IPS-11a (cell line): ENCODE results near the gene ZBP1.

ENCODE experiments used
- H3K4me3 ChIP-seq: one replicate; pipeline ENCODE4 v1.5.1; 2013; ENCODE audit warnings: low read depth, low read length, control low read depth

Gene ZBP1

DNA sequence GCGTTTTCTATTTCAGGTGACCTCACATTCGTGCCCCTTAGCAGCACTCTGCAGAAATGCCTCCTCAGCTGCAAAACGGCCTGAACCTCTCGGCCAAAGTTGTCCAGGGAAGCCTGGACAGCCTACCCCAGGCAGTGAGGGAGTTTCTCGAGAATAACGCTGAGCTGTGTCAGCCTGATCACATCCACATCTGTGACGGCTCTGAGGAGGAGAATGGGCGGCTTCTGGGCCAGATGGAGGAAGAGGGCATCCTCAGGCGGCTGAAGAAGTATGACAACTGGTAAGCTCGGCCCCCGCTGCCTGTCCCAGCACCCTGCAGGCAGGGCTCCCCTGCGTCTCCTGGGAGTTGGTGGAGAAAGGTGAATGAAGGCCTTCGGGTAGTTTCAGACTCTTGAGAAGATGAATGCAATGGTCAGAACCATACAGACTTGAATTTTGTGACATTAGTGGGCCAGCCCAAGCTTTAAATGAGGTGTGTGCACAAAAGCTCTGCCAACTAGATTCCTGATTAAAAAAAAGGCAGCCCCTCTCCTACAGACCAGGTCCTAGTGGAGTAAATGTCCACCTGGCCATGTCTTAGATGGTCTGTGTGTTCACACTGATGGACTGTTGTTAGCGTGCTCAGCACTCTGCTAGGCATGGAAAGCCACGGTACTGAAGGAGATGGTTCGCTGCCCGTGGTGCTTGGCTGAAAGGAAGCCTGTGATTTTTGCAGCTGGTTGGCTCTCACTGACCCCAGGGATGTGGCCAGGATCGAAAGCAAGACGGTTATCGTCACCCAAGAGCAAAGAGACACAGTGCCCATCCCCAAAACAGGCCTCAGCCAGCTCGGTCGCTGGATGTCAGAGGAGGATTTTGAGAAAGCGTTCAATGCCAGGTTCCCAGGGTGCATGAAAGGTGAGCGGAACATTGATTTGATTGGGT lies 58.6 kb downstream of the ZBP1 start:
- no peak overlapping the region for H3K4me3 ChIP-seq

DNA sequence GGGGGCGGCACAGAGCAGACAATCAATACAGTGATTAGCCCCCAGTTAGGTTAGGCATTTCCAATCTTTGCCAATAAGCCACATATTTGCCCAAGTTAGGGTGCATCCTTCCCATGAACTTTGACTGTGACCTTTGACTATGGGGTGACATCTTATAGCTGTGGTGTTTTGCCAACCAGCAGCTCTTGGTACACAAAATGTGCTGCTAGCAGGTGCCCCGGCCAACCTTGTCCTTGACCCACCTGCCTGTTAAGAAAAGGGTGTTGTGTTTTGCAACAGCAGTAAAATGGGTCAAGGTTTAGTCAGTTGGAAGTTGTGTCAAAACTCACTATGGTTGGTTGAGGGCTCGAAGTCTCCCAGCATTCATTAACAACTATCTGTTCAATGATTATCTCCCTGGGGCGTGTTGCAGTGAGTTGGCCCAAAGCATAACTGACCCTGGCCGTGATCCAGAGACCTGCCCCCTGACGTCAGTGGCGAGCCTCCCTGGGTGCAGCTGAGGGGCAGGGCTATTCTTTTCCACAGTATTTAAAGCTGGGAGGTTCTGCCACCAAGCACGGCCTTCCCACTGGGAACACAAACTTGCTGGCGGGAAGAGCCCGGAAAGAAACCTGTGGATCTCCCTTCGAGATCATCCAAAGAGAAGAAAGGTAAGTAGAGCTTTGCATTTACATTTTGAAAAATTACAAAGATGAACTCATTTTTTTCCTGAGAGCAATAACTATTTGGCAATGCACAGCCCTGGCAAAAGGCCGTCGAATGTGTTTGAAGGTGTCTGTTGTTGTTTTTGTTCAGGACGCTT lies 59.5 kb downstream of the ZBP1 start, which contains the start of gene PCK1:
PCK1 (plus strand) TSS at position 557 of the 802 bp plus-strand sequence. CDS start 302 bp downstream, outside the sequence.
- no peak within 1 kb of the TSS for H3K4me3 ChIP-seq

DNA sequence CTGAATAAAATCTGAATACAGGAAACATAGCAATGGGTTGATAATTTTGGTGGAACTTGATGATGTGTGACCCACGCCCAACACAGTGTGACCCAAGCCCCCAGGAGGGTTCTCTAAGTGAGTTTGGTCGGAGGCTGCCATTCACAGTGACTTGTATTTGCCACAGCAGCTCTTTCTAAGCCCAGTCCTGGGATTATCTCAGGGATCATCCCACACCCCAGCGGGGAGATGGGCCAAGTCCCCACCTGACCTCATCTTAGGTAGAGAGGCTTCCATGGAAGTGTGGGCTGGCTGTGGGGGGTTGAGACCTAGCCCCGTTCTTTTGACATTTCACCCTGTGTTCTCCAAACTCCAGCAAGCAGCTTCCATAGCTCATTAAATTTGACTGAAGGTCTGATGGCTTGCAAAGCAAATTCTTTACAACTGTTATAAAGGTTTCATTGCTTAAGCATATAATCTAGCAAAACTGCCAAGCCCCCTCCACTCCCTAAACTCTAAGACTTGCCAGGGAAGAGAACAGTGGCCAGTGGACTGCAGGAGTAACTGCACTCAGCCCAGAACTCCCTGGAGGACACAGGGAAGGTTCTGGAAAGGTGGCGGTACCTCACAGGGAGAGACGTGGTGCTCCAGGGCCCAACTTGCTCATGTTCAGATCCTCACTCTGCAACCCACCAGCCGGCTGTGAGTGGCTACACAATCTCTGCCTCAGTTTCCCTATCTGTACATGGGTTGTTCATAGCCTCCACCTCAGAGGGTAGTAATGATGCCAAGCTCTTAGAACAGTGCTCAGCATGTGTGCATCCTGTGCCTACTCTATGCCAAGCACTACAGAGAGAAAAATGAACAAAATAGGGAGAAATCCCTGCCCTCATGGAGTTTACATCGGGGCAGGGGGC lies 60.3 kb downstream of the ZBP1 start:
- H3K4me3 ChIP-seq: no peak overlapping the region

DNA sequence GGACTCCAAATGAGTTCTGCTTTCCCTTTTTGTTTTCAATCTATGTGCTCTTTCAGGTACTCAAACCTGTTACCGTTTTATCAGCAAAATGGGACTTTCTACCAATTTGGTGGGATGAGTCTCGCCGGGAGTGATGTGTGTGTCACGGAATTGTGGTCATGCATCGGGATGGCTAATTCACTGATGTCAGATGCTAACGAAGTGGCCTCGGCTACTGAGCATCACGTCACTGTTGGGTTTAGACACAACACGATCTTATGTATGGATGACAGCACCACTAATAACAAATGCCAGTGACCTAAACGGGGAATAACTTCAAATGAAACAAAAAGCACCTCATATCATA lies 61.0 kb downstream of the ZBP1 start:
- no peak overlapping the region for H3K4me3 ChIP-seq

DNA sequence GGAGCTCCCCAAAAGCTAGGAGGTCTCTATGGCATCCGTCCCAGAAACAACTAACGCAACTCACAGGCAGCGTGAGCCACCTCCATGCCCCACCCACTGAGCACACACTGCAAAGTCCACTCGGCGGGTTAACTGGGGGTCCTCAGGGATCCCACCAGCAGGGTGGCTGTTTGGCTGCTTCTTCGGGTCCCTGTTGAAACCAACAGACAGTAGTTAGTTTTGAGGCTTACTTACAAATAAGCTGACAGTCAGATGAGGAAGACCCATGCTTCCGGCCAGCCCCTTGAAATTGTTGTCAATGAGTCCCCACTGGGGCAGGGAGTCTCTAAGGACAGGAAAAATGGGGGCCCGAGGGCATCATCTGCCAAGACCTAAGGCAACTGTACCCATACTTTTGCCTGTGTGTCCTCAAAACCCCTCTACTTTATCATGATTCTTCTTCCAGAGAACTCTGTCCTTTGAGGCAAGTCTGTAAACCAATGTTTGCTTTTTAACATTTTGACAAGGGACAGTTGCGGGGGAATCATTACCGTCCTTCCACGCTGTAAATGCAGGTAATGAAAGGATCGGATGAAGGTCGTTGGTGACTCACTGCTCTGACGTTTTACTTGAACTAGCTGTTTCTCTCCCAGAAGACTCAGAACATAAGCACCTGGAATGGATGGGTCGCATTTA lies 61.5 kb downstream of the ZBP1 start:
- no peak overlapping the region for H3K4me3 ChIP-seq

DNA sequence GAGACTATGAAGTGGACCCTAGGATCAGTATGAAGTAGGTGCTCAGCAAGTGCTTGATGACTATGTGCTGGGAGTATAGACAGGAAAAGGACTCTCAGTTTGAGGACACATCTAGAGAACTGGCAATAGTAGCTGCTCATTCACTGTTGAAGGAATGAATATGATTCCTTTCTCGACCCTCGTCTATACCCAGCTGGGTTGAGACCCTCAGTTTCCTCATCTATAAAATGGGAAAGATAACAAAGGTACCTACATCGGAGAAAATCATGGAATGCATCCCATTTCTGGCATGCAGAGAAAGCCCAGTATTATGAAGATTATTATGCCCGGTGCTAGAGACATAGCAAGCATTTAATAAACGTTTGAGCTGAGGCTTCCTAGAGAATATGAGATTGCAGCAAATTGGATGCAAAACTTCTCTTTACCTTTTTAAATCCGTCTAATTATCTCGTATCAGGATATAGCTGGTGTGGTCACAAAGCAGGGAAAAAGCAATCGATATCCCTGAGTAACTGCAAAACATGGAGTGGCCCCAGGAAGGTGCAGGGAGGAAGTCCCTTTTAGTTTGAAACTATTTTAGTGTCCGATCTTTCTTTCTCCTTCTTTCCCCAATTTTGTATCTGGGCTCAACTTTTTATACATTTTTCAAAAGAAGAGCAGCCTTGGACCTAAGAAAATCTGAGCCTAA lies 62.2 kb downstream of the ZBP1 start:
- no peak overlapping the region for H3K4me3 ChIP-seq

DNA sequence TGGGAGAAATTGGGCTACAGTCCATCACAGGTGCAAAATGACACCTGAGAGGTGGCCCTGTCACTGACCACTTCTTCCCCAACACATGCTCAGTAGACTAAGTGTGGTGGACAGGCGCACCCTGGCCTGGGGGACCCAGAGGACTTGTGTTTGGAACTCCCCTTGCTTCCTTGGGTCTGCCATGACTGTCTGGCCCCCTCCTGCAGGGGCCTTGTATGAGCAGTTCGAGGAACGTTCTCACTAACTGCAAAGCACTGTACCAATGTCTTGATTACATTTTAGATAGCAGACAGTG lies 63.3 kb downstream of the ZBP1 start:
- no peak overlapping the region for H3K4me3 ChIP-seq

DNA sequence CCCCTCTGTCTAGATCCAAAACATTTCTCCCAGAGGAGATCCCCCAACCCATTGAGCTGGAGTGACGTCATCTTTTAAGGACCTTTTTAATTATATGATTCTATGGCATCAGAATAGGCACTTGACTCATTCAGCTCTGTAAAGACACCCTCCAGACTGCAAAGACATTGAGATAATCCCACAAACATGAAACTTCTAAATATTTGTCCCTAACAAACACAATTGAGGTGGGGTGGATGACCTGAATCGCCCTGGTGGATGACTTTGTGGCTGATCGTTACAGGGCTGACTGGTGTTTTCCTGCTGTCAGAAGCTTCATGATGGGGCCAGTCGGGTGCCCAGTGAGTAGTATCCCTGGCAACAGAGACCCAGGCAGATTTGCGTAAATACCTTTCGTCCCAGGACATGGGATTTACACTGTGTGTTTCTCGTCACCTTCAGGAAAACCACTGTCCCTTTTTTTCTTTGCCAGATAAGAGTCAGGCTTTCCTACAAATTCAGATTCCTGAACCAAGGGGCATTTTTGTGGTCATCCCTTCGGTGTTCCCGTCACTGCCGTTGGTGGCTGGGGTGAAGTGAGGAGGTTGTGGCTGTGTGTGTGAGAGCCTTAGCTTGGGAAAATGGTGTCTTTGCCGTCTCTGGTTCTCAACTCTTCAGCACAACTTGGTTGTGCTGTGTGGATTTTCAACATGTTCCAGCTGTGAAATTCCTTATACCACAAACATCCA lies 64.6 kb downstream of the ZBP1 start:
- no peak overlapping the region for H3K4me3 ChIP-seq
